ENCODE measurements around the gene SLC16A9.

GRCh38 chr10:59688921-59689351, 20.7 kb downstream of the SLC16A9 start:
- TF ChIP-seq ELF4 (IDR thresholded peaks at IDR 0.05) = no peak
- no peak for TF ChIP-seq PKNOX1 (IDR thresholded peaks at IDR 0.05)
- TF ChIP-seq SP1 (IDR thresholded peaks at IDR 0.05) = no peak

All from HEK293T (cell line).